MCF 10A (cell line): ENCODE data around the gene EIF2B5. TPM values are rescaled to one million over a fixed set of nuclear protein-coding genes. Genes with fewer than 3 reads are reported as not detected.

Experiments
- BruUV-seq: library from RNA; stranded (reverse); fragments of 400-500 nt; replicated peaks from 2 replicates; lab custom pipeline; 2021; lab: Mats Ljungman, UMichigan
- CTCF ChIA-PET: fragments of 300-600 bp; sonication (Branson Sonifier 250); formaldehyde crosslinking; extraction: SDS; loops from one replicate; lab custom pipeline; 2021; ENCODE audit warnings: antibody characterized with exemption, inconsistent platforms; lab: Yijun Ruan, JAX
- POLR2A ChIA-PET: fragments of 300-600, 350-650 bp; sonication (Branson Sonifier 250); formaldehyde crosslinking; extraction: SDS; loops from one replicate; lab custom pipeline; 2020; ENCODE audit warnings: antibody characterized with exemption, inconsistent platforms; lab: Yijun Ruan, JAX
- DNase-seq: peaks from one replicate; pipeline ENCODE4 v3.0.0-alpha.2; 2018; ENCODE audit not compliant: unreplicated experiment
- H3K27ac Mint-ChIP-seq: one replicate; pipeline ENCODE4 v1.8.0; 2022; ENCODE audit warnings: mild to moderate bottlenecking, low read depth, mixed read lengths; ENCODE audit not compliant: unreplicated experiment
- H3K27me3 Mint-ChIP-seq: one replicate; pipeline ENCODE4 v1.8.0; 2022; ENCODE audit warnings: mixed read lengths; ENCODE audit not compliant: insufficient read depth, unreplicated experiment
- H3K36me3 Mint-ChIP-seq: one replicate; pipeline ENCODE4 v1.8.0; 2022; ENCODE audit warnings: mild to moderate bottlenecking, moderate library complexity, mixed read lengths; ENCODE audit not compliant: insufficient read depth, unreplicated experiment
- H3K4me1 Mint-ChIP-seq: one replicate; pipeline ENCODE4 v1.8.0; 2022; ENCODE audit warnings: mixed read lengths; ENCODE audit not compliant: insufficient read depth, unreplicated experiment
- H3K4me3 Mint-ChIP-seq: one replicate; pipeline ENCODE4 v1.8.0; 2022; ENCODE audit warnings: mild to moderate bottlenecking, moderate library complexity, mixed read lengths; ENCODE audit not compliant: unreplicated experiment
- H3K9me3 Mint-ChIP-seq: one replicate; pipeline ENCODE4 v1.8.0; 2022; ENCODE audit warnings: mixed read lengths; ENCODE audit not compliant: unreplicated experiment
- CTCF ChIP-seq: fragments of 200-600 bp; IDR thresholded peaks from one replicate; pipeline ENCODE4 v1.8.0; 2022; ENCODE audit warnings: antibody characterized with exemption, mild to moderate bottlenecking; ENCODE audit not compliant: unreplicated experiment
- intact Hi-C: fragments of 100-400 bp; cut with micrococcal nuclease; formaldehyde crosslinking; loops from 2 replicates; pipeline ENCODE4 v1.14.1; 2022
- total RNA-seq: library from RNA; stranded (reverse); gene quantifications from 2 replicates; pipeline ENCODE4 v1.2.3, GENCODE V29; 2022

The EIF2B5 gene
- total RNA-seq, 1 experiment from 2014 or later: 36.1 TPM

DNA sequence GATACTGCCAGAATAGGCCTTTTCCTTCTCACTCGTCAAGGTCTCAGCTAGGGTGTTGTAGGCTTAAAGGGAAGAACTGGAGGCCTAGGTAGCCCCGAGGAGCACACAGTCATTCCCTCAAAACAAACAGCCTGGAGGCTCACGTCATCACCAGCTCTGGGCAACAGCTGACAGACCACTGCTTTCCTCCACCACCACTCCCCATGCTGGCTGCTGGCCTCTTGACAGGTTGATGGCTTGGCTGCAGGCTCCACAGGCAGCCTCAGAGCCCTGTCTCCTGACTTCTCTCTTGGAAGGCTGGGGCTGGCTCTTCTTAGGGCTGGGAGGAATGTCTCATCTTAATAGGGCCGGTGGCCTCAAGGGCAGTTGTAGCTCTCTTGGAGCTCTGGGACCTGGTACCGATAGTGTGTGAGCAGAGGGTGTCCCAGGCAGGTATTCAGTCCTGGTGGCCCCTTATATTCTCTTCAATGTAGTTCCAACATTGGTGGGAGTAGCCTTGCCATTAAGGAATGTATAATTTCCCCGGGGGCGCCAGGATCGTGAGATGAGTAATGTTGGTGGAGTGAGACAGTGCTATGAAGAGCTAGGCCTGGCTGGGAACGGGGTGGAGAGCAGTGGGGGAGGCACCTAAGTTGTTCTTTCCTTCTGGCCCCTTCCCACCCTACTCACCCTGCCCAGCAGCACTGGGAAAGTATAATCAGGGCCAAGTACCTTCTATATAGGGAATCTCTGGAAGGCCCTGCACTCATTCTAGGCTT lies 33.4 kb downstream of the EIF2B5 start:
- ChIA-PET POLR2A (interaction anchor here (0.6 kb wide), 2 partner anchors 12 to 66 kb away, joined by 3 read pairs; no protein-coding TSS in a partner anchor), CTCF (no interaction called here)
- Mint-ChIP-seq H3K9me3 (no peaks in the 10 kb centered on the region), H3K36me3 (peaks cover 41% of the 10 kb centered on the region), H3K4me1 (peaks cover 13% of the 10 kb centered on the region), H3K4me3 (no peak overlapping the region), H3K27ac (no peak overlapping the region), H3K27me3 (no peaks in the 10 kb centered on the region)
- no TSS peak for BruUV-seq
- no peak for DNase-seq
- intact Hi-C loops: no loop called here
- TF ChIP-seq CTCF: no peak

DNA sequence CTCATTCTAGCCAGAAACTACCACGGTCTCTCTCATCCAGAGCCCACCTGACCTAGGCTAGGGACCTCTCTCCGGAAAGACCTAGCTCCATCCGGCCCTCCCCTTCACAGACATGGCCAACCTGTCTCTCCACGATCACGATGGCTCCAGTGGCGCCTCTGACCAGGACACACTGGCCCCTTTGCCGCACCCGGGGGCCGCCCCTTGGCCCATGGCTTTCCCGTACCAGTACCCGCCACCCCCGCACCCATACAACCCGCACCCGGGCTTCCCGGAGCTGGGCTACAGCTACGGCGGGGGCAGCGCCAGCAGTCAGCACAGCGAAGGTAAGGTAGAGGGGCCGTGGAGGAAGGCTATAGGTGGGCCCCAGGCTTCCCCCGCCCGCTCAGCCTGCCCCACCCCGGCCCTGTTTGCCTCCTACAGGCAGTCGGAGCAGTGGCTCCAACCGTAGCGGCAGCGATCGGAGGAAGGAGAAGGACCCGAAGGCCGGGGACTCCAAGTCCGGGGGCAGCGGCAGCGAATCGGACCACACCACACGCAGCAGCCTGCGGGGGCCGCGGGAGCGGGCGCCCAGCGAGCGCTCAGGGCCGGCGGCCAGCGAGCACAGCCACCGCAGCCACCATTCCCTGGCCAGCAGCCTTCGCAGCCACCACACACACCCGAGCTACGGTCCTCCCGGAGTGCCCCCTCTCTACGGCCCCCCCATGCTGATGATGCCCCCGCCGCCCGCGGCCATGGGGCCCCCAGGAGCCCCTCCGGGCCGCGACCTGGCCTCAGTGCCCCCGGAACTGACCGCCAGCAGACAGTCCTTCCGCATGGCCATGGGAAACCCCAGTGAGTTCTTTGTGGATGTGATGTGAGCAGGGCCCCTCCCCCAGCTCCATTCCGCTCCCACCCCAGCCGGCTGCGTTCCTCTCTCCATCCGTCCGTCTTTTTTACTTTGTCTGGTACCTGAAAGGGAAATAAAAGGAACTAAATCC lies 35.0 kb downstream of the EIF2B5 start:
- DNase-seq: no peak
- peaks cover 33% of the 10 kb centered on the region for H3K36me3 Mint-ChIP-seq

GRCh38 chr3:184171562-184171961 lies 36.4 kb downstream of the EIF2B5 start:
- Mint-ChIP-seq H3K36me3 (peaks cover 23% of the 10 kb centered on the region), H3K27ac (peak overlapping the region; percentile 13), H3K4me3 (no peak overlapping the region), H3K27me3 (no peaks in the 10 kb centered on the region), H3K4me1 (peaks cover 17% of the 10 kb centered on the region), H3K9me3 (no peaks in the 10 kb centered on the region)
- DNase-seq: peak; percentile 62
- no TSS peak for BruUV-seq
- POLR2A ChIA-PET: interaction anchor here (0.6 kb wide), 1 partner anchor 144 kb away, joined by 3 read pairs; no protein-coding TSS in a partner anchor
- intact Hi-C loops: no loop called here
- no peak for TF ChIP-seq CTCF
- CTCF ChIA-PET: interaction anchor here (0.8 kb wide), 1 partner anchor 12 kb away, joined by 3 read pairs; no protein-coding TSS in a partner anchor

More for the DNA sequence above, 35.0 kb downstream of the EIF2B5 start:
- Mint-ChIP-seq H3K27ac (no peak overlapping the region), H3K4me3 (no peak overlapping the region), H3K9me3 (no peaks in the 10 kb centered on the region), H3K27me3 (no peaks in the 10 kb centered on the region), H3K4me1 (peaks cover 13% of the 10 kb centered on the region)
- no TSS peak for BruUV-seq
- CTCF ChIA-PET: interaction anchor here (0.5 kb wide), 1 partner anchor 58 kb away, joined by 3 read pairs; no protein-coding TSS in a partner anchor
- POLR2A ChIA-PET: interaction anchor here (1.4 kb wide), 1 partner anchor 13 kb away, joined by 8 read pairs; no protein-coding TSS in a partner anchor
- intact Hi-C loops: no loop called here
- no peak for TF ChIP-seq CTCF
